ENCODE data around the gene BMPR2. TPM values are rescaled to one million over a fixed set of nuclear protein-coding genes. Genes with fewer than 3 reads are reported as not detected.

Gene BMPR2
- total RNA-seq, 1 experiment from 2014 or later, result 12.8 TPM

DNA sequence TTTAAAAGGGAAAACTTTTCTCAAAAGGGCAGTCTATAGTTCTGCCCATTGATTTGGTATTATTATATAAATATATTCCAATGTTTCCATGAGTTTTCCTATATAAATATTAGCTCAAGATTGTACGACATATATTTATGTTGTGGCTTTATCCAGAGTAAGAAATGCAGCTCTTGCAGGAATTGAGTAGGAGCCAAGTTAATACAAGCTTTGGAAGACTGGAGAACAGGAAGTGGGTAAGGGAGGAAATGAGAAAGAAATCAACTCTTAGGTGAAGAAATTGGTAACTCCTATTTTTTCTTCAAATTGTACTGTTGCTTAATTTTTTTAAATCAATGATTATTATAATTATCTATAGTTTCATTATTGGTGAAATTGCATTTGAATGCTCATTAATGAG is 153.3 kb downstream of the BMPR2 start:
- Histone ChIP-seq H3K9ac (ENCODE audit: low read length) (no peak overlapping the region), H3K9me2 (ENCODE audit: insufficient read depth) (no peaks in the 10 kb centered on the region), H2AFZ (ENCODE audit: low read depth, low read length, poor library complexity, severe bottlenecking) (no peak overlapping the region), H4K20me1 (ENCODE audit: insufficient read depth) (no peaks in the 10 kb centered on the region), H3K4me2 (ENCODE audit: low read length) (no peak overlapping the region), H3K27me3 (ENCODE audit: insufficient read depth, low read length) (no peaks in the 10 kb centered on the region), H3K4me3 (replicated peaks in 1 of 2; ENCODE audit: low read depth in 1 of 2, low read length in 2 of 2) (no peak overlapping the region), H3K4me1 (ENCODE audit: control insufficient read depth in 1 of 2, insufficient read depth in 2 of 2, low read length in 2 of 2) (no peaks in the 10 kb centered on the region), H3K9me3 (ENCODE audit: control insufficient read depth in 1 of 2, insufficient read depth in 1 of 2, low read depth in 1 of 2, low read length in 2 of 2) (no peaks in the 10 kb centered on the region), H3K36me3 (ENCODE audit: control insufficient read depth in 1 of 2, insufficient read depth in 2 of 2, low read length in 2 of 2) (no peaks in the 10 kb centered on the region), H3K79me2 (ENCODE audit: insufficient read depth, low read length) (no peaks in the 10 kb centered on the region), H3K27ac (ENCODE audit: low read depth, low read length) (no peak overlapping the region)
- POLR2A ChIA-PET, result no interaction called here
- CTCF ChIA-PET, result no interaction called here
- DNase-seq (ENCODE audit: low read depth, low spot score) (no peak), ATAC-seq (no peak)
- no TSS peak for BruUV-seq (replicated peaks)
- RAD21 ChIA-PET (ENCODE audit: low non-redundant PET in 1 of 2, low total read pairs in 2 of 2, uncharacterized antibody in 2 of 2, unreplicated experiment in 2 of 2), result no interaction called here
- intact Hi-C loops (cut with micrococcal nuclease), result no loop called here
- TF ChIP-seq EGR1 (IDR thresholded peaks at IDR 0.05; ENCODE audit: low read depth) (no peak), EZH2 (IDR thresholded peaks at IDR 0.05) (no peak), YY1 (IDR thresholded peaks at IDR 0.05; ENCODE audit: extremely low read depth, insufficient replicate concordance, low read depth, low read length) (no peak), ZFX (IDR thresholded peaks at IDR 0.05) (no peak), CEBPB (IDR thresholded peaks at IDR 0.05; ENCODE audit: low read depth) (no peak), CBX3 (IDR thresholded peaks at IDR 0.05; ENCODE audit: low read depth) (no peak)
- TF ChIP-seq, protein P1, sequence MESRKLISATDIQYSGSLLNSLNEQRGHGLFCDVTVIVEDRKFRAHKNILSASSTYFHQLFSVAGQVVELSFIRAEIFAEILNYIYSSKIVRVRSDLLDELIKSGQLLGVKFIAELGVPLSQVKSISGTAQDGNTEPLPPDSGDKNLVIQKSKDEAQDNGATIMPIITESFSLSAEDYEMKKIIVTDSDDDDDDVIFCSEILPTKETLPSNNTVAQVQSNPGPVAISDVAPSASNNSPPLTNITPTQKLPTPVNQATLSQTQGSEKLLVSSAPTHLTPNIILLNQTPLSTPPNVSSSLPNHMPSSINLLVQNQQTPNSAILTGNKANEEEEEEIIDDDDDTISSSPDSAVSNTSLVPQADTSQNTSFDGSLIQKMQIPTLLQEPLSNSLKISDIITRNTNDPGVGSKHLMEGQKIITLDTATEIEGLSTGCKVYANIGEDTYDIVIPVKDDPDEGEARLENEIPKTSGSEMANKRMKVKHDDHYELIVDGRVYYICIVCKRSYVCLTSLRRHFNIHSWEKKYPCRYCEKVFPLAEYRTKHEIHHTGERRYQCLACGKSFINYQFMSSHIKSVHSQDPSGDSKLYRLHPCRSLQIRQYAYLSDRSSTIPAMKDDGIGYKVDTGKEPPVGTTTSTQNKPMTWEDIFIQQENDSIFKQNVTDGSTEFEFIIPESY (IDR thresholded peaks at IDR 0.05; ENCODE audit: extremely low read depth, insufficient replicate concordance, low read length), result no peak
- TF ChIP-seq, protein P2, sequence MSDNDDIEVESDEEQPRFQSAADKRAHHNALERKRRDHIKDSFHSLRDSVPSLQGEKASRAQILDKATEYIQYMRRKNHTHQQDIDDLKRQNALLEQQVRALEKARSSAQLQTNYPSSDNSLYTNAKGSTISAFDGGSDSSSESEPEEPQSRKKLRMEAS (IDR thresholded peaks at IDR 0.05), result no peak
- TF ChIP-seq, protein P3, sequence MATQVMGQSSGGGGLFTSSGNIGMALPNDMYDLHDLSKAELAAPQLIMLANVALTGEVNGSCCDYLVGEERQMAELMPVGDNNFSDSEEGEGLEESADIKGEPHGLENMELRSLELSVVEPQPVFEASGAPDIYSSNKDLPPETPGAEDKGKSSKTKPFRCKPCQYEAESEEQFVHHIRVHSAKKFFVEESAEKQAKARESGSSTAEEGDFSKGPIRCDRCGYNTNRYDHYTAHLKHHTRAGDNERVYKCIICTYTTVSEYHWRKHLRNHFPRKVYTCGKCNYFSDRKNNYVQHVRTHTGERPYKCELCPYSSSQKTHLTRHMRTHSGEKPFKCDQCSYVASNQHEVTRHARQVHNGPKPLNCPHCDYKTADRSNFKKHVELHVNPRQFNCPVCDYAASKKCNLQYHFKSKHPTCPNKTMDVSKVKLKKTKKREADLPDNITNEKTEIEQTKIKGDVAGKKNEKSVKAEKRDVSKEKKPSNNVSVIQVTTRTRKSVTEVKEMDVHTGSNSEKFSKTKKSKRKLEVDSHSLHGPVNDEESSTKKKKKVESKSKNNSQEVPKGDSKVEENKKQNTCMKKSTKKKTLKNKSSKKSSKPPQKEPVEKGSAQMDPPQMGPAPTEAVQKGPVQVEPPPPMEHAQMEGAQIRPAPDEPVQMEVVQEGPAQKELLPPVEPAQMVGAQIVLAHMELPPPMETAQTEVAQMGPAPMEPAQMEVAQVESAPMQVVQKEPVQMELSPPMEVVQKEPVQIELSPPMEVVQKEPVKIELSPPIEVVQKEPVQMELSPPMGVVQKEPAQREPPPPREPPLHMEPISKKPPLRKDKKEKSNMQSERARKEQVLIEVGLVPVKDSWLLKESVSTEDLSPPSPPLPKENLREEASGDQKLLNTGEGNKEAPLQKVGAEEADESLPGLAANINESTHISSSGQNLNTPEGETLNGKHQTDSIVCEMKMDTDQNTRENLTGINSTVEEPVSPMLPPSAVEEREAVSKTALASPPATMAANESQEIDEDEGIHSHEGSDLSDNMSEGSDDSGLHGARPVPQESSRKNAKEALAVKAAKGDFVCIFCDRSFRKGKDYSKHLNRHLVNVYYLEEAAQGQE (IDR thresholded peaks at IDR 0.05; ENCODE audit: low read depth), result no peak
- TF ChIP-seq, protein P4, sequence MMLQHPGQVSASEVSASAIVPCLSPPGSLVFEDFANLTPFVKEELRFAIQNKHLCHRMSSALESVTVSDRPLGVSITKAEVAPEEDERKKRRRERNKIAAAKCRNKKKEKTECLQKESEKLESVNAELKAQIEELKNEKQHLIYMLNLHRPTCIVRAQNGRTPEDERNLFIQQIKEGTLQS (IDR thresholded peaks at IDR 0.05), result no peak

All from HCT116 (cell line).